SU-DHL-6 (cell line): Measurements from ENCODE around the gene TMED7.

ENCODE experiments used
- H2AFZ ChIP-seq: fragments of 200-600 bp; sonication (generic); 2 replicates; pipeline ENCODE4 v1.6.1; 2014; ENCODE audit warnings: low read depth, mild to moderate bottlenecking, moderate library complexity, mixed read lengths, antibody characterized with exemption, low read length; ENCODE audit not compliant: severe bottlenecking
- H3F3A ChIP-seq: fragments of 200-600 bp; shearing (Covaris generic); 2 replicates; pipeline ENCODE4 v1.6.0; 2016; ENCODE audit warnings: antibody characterized with exemption, mild to moderate bottlenecking; ENCODE audit not compliant: insufficient read depth
- H3K27ac ChIP-seq: fragments of 200-600 bp; sonication (generic); 2 replicates; pipeline ENCODE4 v1.5.1; 2016; ENCODE audit warnings: low read depth, mild to moderate bottlenecking, low read length, moderate library complexity, mixed read lengths
- H3K27me3 ChIP-seq: fragments of 200-600 bp; sonication (generic), shearing (Covaris generic); 2 replicates; pipeline ENCODE4 v1.6.0; 2014; ENCODE audit warnings: mild to moderate bottlenecking, low read length
- H3K36me3 ChIP-seq: fragments of 200-600 bp; sonication (generic); 2 replicates; pipeline ENCODE4 v1.6.1; 2014; ENCODE audit warnings: mild to moderate bottlenecking, low read length, mixed read lengths
- H3K4me2 ChIP-seq: fragments of 300-600, 200-600 bp; shearing (Covaris generic), sonication (generic); 2 replicates; pipeline ENCODE4 v1.6.0; 2014; ENCODE audit warnings: low read length, low read depth, mild to moderate bottlenecking; ENCODE audit not compliant: poor library complexity, severe bottlenecking
- H3K4me3 ChIP-seq: fragments of 200-600 bp; sonication (generic); 2 replicates; pipeline ENCODE4 v1.5.1; 2014; ENCODE audit warnings: antibody characterized with exemption, low read length, mild to moderate bottlenecking, mixed read lengths; ENCODE audit not compliant: insufficient read depth, poor library complexity, severe bottlenecking
- H3K79me2 ChIP-seq: fragments of 200-600 bp; sonication (generic); 2 replicates; pipeline ENCODE4 v1.6.1; 2014; ENCODE audit warnings: mild to moderate bottlenecking, low read length, moderate library complexity; ENCODE audit not compliant: insufficient read depth
- H3K9ac ChIP-seq: fragments of 200-600 bp; sonication (generic); 2 replicates; pipeline ENCODE4 v1.7.0; 2014; ENCODE audit warnings: mild to moderate bottlenecking, low read length
- H3K9me2 ChIP-seq: fragments of 200-600 bp; sonication (generic); replicated peaks from 2 replicates; pipeline ENCODE4 v1.6.1; 2014; ENCODE audit warnings: low read length; ENCODE audit not compliant: insufficient read depth
- H3K9me3 ChIP-seq: fragments of 200-600 bp; sonication (generic); 2 replicates; pipeline ENCODE4 v1.6.1; 2014; ENCODE audit warnings: low read length, mixed read lengths; ENCODE audit not compliant: insufficient read depth
- H4K20me1 ChIP-seq: fragments of 200-600 bp; sonication (generic); 2 replicates; pipeline ENCODE4 v1.6.1; 2014; ENCODE audit warnings: low read depth, mild to moderate bottlenecking, antibody characterized with exemption, low read length, moderate library complexity, mixed read lengths
- CTCF ChIP-seq: fragments of 200-600 bp; sonication (generic); IDR thresholded peaks from one replicate; pipeline ENCODE4 v1.5.1; 2017; ENCODE audit warnings: antibody characterized with exemption, mild to moderate bottlenecking, low read length, moderate library complexity; ENCODE audit not compliant: insufficient read depth, poor library complexity, severe bottlenecking
- EZH2phosphoT487 ChIP-seq: fragments of 200-600 bp; sonication (generic), shearing (Covaris generic); conservative IDR thresholded peaks from 2 replicates; pipeline ENCODE4 v1.6.1; 2018; ENCODE audit warnings: mild to moderate bottlenecking, antibody characterized with exemption, low read length, moderate library complexity, mixed read lengths

Gene TMED7

GRCh38 chr5:115641948-115642347 is 16.1 kb upstream of the TMED7 start:
- Histone ChIP-seq H3K4me2 (no peak overlapping the region), H3K9me2 (no peaks in the 10 kb centered on the region), H3K27me3 (no peaks in the 10 kb centered on the region), H3F3A (no peaks in the 10 kb centered on the region), H3K9ac (no peak overlapping the region), H3K9me3 (no peaks in the 10 kb centered on the region), H3K4me3 (no peak overlapping the region), H3K79me2 (no peaks in the 10 kb centered on the region), H3K36me3 (no peaks in the 10 kb centered on the region), H2AFZ (no peak overlapping the region), H3K27ac (no peak overlapping the region), H4K20me1 (no peaks in the 10 kb centered on the region)
- no peak for TF ChIP-seq CTCF
- no peak for TF ChIP-seq EZH2phosphoT487

GRCh38 chr5:115640274-115640673 is 14.4 kb upstream of the TMED7 start:
- Histone ChIP-seq H3K36me3 (no peaks in the 10 kb centered on the region), H3K27me3 (no peaks in the 10 kb centered on the region), H2AFZ (no peak overlapping the region), H3K79me2 (no peaks in the 10 kb centered on the region), H4K20me1 (no peaks in the 10 kb centered on the region), H3K9ac (no peak overlapping the region), H3K4me2 (no peak overlapping the region), H3K9me3 (no peaks in the 10 kb centered on the region), H3K27ac (no peak overlapping the region), H3K9me2 (no peaks in the 10 kb centered on the region), H3K4me3 (no peak overlapping the region), H3F3A (no peaks in the 10 kb centered on the region)
- no peak for TF ChIP-seq EZH2phosphoT487
- no peak for TF ChIP-seq CTCF

DNA sequence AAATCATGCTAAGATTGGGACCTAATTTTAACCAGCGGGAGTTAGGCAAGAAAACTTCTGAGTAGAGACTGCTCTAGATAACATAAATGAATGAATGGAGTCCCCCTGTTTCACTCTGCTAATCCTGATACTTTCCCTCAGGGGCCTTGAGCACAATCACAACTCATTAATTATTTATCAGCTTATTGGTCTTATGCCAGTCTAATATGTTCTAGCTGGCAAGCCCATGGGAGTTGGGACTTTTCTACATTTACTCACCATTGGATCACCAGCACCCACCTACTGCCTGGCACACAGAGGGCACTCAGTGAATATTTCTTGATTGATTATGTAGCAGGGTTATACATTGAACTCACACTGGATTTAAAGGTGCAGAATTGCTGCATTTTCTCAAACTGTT is 13.5 kb upstream of the TMED7 start:
- no peak overlapping the region for H2AFZ ChIP-seq
- no peak overlapping the region for H3K9ac ChIP-seq
- no peak overlapping the region for H3K27ac ChIP-seq
- no peak overlapping the region for H3K4me3 ChIP-seq
- H3K79me2 ChIP-seq, result no peaks in the 10 kb centered on the region
- no peaks in the 10 kb centered on the region for H3F3A ChIP-seq
- H3K27me3 ChIP-seq, result no peaks in the 10 kb centered on the region
- TF ChIP-seq EZH2phosphoT487 (no peak), CTCF (no peak)
- H3K36me3 ChIP-seq, result no peaks in the 10 kb centered on the region
- no peaks in the 10 kb centered on the region for H3K9me2 ChIP-seq
- H4K20me1 ChIP-seq, result no peaks in the 10 kb centered on the region
- no peaks in the 10 kb centered on the region for H3K9me3 ChIP-seq
- H3K4me2 ChIP-seq, result no peak overlapping the region

DNA sequence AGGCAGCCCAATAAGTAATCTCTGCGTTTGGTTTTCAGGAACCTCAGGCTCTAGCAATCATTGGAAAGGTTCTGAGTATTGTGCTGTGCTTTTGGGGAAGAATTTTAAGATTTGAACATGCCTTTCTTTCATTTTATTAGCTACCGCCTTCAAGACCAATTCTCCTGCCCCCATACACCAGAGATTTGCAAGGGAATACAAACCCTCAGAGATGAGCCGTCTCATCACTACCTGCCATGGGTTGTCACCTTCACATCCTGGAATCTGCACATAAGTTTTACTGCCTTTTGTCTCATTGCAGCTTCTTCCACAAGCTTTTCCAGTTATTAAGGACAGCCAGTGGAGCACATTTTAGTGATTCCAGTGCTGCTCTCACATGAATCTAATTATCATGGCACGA is 11.7 kb upstream of the TMED7 start:
- no peak for TF ChIP-seq EZH2phosphoT487
- no peak for TF ChIP-seq CTCF
- no peaks in the 10 kb centered on the region for H3K9me2 ChIP-seq
- no peaks in the 10 kb centered on the region for H4K20me1 ChIP-seq
- H3K27ac ChIP-seq, result no peak overlapping the region
- no peak overlapping the region for H3K4me3 ChIP-seq
- no peaks in the 10 kb centered on the region for H3K79me2 ChIP-seq
- H3K9me3 ChIP-seq, result no peaks in the 10 kb centered on the region
- no peaks in the 10 kb centered on the region for H3F3A ChIP-seq
- no peak overlapping the region for H3K9ac ChIP-seq
- no peak overlapping the region for H3K4me2 ChIP-seq
- no peak overlapping the region for H2AFZ ChIP-seq
- no peaks in the 10 kb centered on the region for H3K27me3 ChIP-seq
- H3K36me3 ChIP-seq, result no peaks in the 10 kb centered on the region
